ENCODE measurements around the gene C12orf60. TPM values are rescaled to one million over a fixed set of nuclear protein-coding genes. Genes with fewer than 3 reads are reported as not detected.

Gene C12orf60
- polyA plus RNA-seq, 3 donors: 0.11 to 0.46 TPM; not detected in 1

DNA sequence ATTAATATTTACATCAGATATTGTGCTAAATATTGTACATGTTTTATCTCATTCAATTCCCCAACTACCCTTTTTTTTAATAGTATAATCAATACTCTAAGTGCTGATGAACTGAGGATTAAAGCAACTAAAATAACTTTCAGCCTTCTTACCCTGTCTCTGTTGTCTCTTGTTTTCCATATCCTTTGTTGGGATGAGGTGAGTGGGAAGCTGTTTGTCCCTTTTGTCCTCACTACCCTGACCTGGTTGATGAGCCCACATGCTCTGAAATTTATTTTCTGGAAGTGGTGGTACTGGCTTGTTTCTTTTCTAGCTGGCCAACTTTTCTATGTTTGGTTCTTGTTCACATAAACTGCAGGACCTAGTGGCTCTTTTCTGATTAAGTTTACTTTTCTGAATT is 49.4 kb downstream of the C12orf60 start:
- intact Hi-C loops (cut with micrococcal nuclease): no loop called here
- Histone ChIP-seq H3K27me3 (ENCODE audit: control insufficient read depth in 2 of 2, insufficient read depth in 2 of 2, low read length in 2 of 2) (no peaks in the 10 kb centered on the region), H3K4me1 (ENCODE audit: control insufficient read depth in 1 of 2, insufficient read depth in 2 of 2, low read length in 2 of 2) (no peaks in the 10 kb centered on the region), H3K27ac (ENCODE audit: low read depth in 1 of 2, low read length in 2 of 2) (no peak overlapping the region), H2AFZ (ENCODE audit: insufficient read depth, low read depth, low read length, poor library complexity, severe bottlenecking) (no peak overlapping the region), H3K4me2 (replicated peaks; ENCODE audit: extremely low read depth, low read length, poor library complexity, severe bottlenecking) (no peak overlapping the region), H3K4me3 (replicated peaks in 1 of 3; ENCODE audit: low read depth in 2 of 3, low read length in 3 of 3) (no peak overlapping the region), H3K9ac (ENCODE audit: insufficient read depth, low read length, poor library complexity, severe bottlenecking) (no peak overlapping the region), H3K79me2 (ENCODE audit: insufficient read depth, low read length) (no peaks in the 10 kb centered on the region), H4K20me1 (ENCODE audit: insufficient read depth, low read length) (no peaks in the 10 kb centered on the region), H3K36me3 (replicated peaks in 1 of 2; ENCODE audit: control insufficient read depth in 1 of 2, insufficient read depth in 2 of 2, low read length in 2 of 2) (no peaks in the 10 kb centered on the region), H3K9me3 (replicated peaks in 1 of 2; ENCODE audit: control insufficient read depth in 1 of 2, insufficient read depth in 1 of 2, low read length in 2 of 2) (no peaks in the 10 kb centered on the region)
- Mint-ChIP-seq H3K27ac (no peak overlapping the region), H3K36me3 (no peaks in the 10 kb centered on the region), H3K4me1 (no peaks in the 10 kb centered on the region), H3K4me3 (no peak overlapping the region), H3K9me3 (peaks cover 0 to 2% (median 0%) of the 10 kb centered on the region in 7 donors), H3K27me3 (ENCODE audit: low read depth in 3 of 3) (peaks cover 0 to 2% (median 2%) of the 10 kb centered on the region in 3 donors)
- no peak for TF ChIP-seq CTCF (IDR thresholded peaks at IDR 0.05)
- no peak for DNase-seq

DNA sequence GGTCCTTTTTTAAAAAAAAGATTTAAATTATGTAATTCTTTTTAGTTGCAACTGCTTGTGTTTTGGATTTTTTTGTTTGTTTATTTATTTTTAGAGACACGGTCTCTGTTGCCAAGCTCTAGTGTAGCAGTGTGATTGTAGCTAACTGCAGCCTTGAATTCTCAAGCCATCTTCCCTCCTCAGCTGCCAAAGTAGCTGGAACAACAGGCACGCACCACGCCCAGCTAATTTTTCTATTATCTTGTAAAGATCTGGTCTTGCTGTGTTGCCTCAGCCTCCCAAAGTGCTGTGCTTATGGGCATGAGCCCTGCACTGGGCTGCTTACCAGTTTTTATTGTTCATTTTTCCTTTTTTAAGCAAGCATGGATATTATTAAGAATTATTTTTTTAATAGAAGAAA is 50.5 kb downstream of the C12orf60 start:
- Histone ChIP-seq H3K27ac (ENCODE audit: low read depth in 1 of 2, low read length in 2 of 2) (no peak overlapping the region), H3K4me3 (replicated peaks in 1 of 3; ENCODE audit: low read depth in 2 of 3, low read length in 3 of 3) (no peak overlapping the region), H3K9ac (ENCODE audit: insufficient read depth, low read length, poor library complexity, severe bottlenecking) (no peak overlapping the region), H3K36me3 (replicated peaks in 1 of 2; ENCODE audit: control insufficient read depth in 1 of 2, insufficient read depth in 2 of 2, low read length in 2 of 2) (no peaks in the 10 kb centered on the region), H3K79me2 (ENCODE audit: insufficient read depth, low read length) (no peaks in the 10 kb centered on the region), H3K9me3 (replicated peaks in 1 of 2; ENCODE audit: control insufficient read depth in 1 of 2, insufficient read depth in 1 of 2, low read length in 2 of 2) (no peaks in the 10 kb centered on the region), H2AFZ (ENCODE audit: insufficient read depth, low read depth, low read length, poor library complexity, severe bottlenecking) (no peak overlapping the region), H3K27me3 (ENCODE audit: control insufficient read depth in 2 of 2, insufficient read depth in 2 of 2, low read length in 2 of 2) (no peaks in the 10 kb centered on the region), H3K4me1 (ENCODE audit: control insufficient read depth in 1 of 2, insufficient read depth in 2 of 2, low read length in 2 of 2) (no peaks in the 10 kb centered on the region), H3K4me2 (replicated peaks; ENCODE audit: extremely low read depth, low read length, poor library complexity, severe bottlenecking) (no peak overlapping the region), H4K20me1 (ENCODE audit: insufficient read depth, low read length) (no peaks in the 10 kb centered on the region)
- Mint-ChIP-seq H3K27me3 (ENCODE audit: low read depth in 3 of 3) (peaks cover 0 to 2% (median 2%) of the 10 kb centered on the region in 3 donors), H3K4me1 (no peaks in the 10 kb centered on the region), H3K4me3 (no peak overlapping the region), H3K9me3 (peaks cover 0 to 6% (median 3%) of the 10 kb centered on the region in 7 donors), H3K36me3 (no peaks in the 10 kb centered on the region), H3K27ac (no peak overlapping the region)
- no peak for TF ChIP-seq CTCF (IDR thresholded peaks at IDR 0.05)
- intact Hi-C loops (cut with micrococcal nuclease): no loop called here
- 100% methylated on average over 2 of the region's 3 CpGs for WGBS (ENCODE audit: insufficient coverage)
- no peak for DNase-seq

Measured in CD14-positive monocyte (primary cell).